ENCODE data around the gene ABCD3.
"Not testable (repeated sequence)": the region's sequence is repeated elsewhere in the genome, so short reads cannot be mapped to it uniquely, and the experiment has no call there.

Gene ABCD3

GRCh38 chr1:94416901-94417727, 1.1 kb upstream of the ABCD3 start:
- peak; percentile 71 for DNase-seq

- DNase-seq = no peak
These were observed 536 bp upstream of the ABCD3 start for GRCh38 chr1:94417728-94417977.

GRCh38 chr1:94418664-94419655, 771 bp downstream of the ABCD3 start:
- DNase-seq = peak; percentile 47

GRCh38 chr1:94422115-94422820, 4.1 kb downstream of the ABCD3 start:
- no peak for DNase-seq

- DNase-seq = no peak
These were observed 7.8 kb downstream of the ABCD3 start for GRCh38 chr1:94425821-94426484.

- not testable (repeated sequence) for DNase-seq
These were observed 8.3 kb downstream of the ABCD3 start for GRCh38 chr1:94426485-94426870.

GRCh38 chr1:94428441-94428840, 10.3 kb downstream of the ABCD3 start:
- no peak for DNase-seq

- DNase-seq = not testable (repeated sequence)
These were observed 10.8 kb downstream of the ABCD3 start for GRCh38 chr1:94428927-94429528.

GRCh38 chr1:94430066-94430465, 11.9 kb downstream of the ABCD3 start:
- not testable (repeated sequence) for DNase-seq

GRCh38 chr1:94433866-94434265, 15.7 kb downstream of the ABCD3 start:
- DNase-seq = no peak

- no peak for DNase-seq
These were observed 16.3 kb downstream of the ABCD3 start for GRCh38 chr1:94434365-94435045.

GRCh38 chr1:94438692-94439276, 20.6 kb downstream of the ABCD3 start:
- no peak for DNase-seq

GRCh38 chr1:94440088-94440487, 21.9 kb downstream of the ABCD3 start:
- no peak for DNase-seq

GRCh38 chr1:94443067-94443466, 24.9 kb downstream of the ABCD3 start:
- not testable (repeated sequence) for DNase-seq

GRCh38 chr1:94444819-94445218, 26.6 kb downstream of the ABCD3 start:
- DNase-seq = not testable (repeated sequence)

- not testable (repeated sequence) for DNase-seq
These were observed 27.5 kb downstream of the ABCD3 start for GRCh38 chr1:94445733-94446132.

GRCh38 chr1:94446177-94446576, 28.0 kb downstream of the ABCD3 start:
- DNase-seq = not testable (repeated sequence)

GRCh38 chr1:94448741-94449140, 30.6 kb downstream of the ABCD3 start:
- DNase-seq = not testable (repeated sequence)

GRCh38 chr1:94456736-94457135, 38.5 kb downstream of the ABCD3 start:
- DNase-seq = no peak

- no peak for DNase-seq
These were observed 44.4 kb downstream of the ABCD3 start for GRCh38 chr1:94462606-94463005.

Data from fibroblast of skin of scalp (primary cell).